RWPE1 (cell line): Measurements from ENCODE around the gene SMTNL1.
"Not testable (repeated sequence)": the region's sequence is repeated elsewhere in the genome, so short reads cannot be mapped to it uniquely, and the experiment has no call there.

ENCODE experiments used
- CTCF ChIA-PET: fragments of 350-600 bp; sonication (Branson Sonifier 250); formaldehyde crosslinking; extraction: SDS; loops from one replicate; lab custom pipeline; 2021; lab: Yijun Ruan, JAX
- POLR2A ChIA-PET: fragments of 400-600 bp; formaldehyde crosslinking; extraction: SDS; loops from one replicate; lab custom pipeline; 2020; ENCODE audit warnings: antibody characterized with exemption; ENCODE audit not compliant: low non-redundant PET; lab: Yijun Ruan, JAX
- DNase-seq: peaks from one replicate; pipeline ENCODE4 v3.0.0; 2012; ENCODE audit warnings: low spot score
- H3K27ac ChIP-seq: fragments of 450-650 bp; 2 replicates; pipeline ENCODE4 v1.5.1; 2017
- TF ChIP-seq, protein P1 (sequence below): fragments of 450-650 bp; conservative IDR thresholded peaks from 2 replicates; pipeline ENCODE4 v1.5.1; 2017; ENCODE audit warnings: low read depth, mild to moderate bottlenecking

SMTNL1 gene

DNA sequence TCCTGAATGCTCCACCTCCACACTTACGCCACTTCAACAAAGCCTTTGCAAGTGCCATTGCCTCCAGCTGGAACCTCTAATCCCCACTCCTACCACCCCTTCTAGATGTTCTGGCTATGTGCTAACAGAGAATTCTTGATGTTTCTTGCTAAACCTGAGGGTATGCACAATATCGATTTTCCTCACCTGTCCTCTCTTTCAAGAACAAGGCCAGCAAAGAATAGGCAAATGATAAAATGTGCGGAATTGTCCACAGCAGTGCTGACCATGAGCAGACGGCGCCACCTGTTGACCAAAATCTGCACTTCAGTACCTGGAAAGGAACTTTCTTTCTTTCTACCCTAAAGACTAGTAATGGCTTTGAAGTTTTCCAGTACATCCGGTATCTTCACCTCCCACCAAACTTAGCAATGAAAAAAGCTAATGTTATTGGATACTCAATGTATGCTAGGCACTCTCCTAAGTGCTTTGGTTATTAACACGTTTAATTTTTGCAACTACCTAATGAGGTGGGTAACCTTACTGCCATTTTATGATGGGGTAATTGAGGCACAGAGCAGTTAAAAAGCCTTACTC is 10.3 kb upstream of the SMTNL1 start:
- POLR2A ChIA-PET, result interaction anchor here (1.1 kb wide), 1 partner anchor 36 kb away, joined by 3 read pairs; no protein-coding TSS in a partner anchor
- no peak for DNase-seq
- no peak overlapping the region for H3K27ac ChIP-seq
- TF ChIP-seq, protein P1, sequence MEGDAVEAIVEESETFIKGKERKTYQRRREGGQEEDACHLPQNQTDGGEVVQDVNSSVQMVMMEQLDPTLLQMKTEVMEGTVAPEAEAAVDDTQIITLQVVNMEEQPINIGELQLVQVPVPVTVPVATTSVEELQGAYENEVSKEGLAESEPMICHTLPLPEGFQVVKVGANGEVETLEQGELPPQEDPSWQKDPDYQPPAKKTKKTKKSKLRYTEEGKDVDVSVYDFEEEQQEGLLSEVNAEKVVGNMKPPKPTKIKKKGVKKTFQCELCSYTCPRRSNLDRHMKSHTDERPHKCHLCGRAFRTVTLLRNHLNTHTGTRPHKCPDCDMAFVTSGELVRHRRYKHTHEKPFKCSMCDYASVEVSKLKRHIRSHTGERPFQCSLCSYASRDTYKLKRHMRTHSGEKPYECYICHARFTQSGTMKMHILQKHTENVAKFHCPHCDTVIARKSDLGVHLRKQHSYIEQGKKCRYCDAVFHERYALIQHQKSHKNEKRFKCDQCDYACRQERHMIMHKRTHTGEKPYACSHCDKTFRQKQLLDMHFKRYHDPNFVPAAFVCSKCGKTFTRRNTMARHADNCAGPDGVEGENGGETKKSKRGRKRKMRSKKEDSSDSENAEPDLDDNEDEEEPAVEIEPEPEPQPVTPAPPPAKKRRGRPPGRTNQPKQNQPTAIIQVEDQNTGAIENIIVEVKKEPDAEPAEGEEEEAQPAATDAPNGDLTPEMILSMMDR, result peak; percentile 91
- CTCF ChIA-PET, result interaction anchor here (0.6 to 5.8 kb wide), 19 partner anchors 10 to 918 kb away, joined by 3 to 67 read pairs (median 4); partner anchors contain the start of genes RTN4RL2 and SLC43A1

DNA sequence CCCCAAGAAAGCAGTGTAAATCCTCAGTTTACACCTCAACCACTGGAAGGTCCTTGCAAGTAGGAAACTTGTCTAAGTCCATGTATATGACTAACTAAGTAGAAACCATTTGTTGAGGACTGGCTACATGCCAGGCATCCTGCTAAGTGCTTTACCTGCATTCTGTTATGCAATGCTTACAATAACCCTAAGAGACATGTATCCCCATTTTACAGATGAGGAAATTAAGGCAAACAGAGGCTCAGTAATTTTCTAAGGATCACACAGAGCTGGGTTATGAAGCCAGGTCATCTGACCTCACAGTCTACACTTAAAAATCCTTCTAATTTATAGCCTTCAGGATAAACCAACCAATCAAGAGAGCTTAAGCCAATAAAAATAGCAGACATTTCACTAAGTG is 8.4 kb upstream of the SMTNL1 start:
- no peak overlapping the region for H3K27ac ChIP-seq
- POLR2A ChIA-PET, result no interaction called here
- CTCF ChIA-PET, result interaction anchor here (0.9 to 5.8 kb wide), 4 partner anchors 36 to 180 kb away, joined by 3 to 67 read pairs (median 7); partner anchors contain the start of gene RTN4RL2
- no peak for DNase-seq
- TF ChIP-seq, protein P1, result no peak

DNA sequence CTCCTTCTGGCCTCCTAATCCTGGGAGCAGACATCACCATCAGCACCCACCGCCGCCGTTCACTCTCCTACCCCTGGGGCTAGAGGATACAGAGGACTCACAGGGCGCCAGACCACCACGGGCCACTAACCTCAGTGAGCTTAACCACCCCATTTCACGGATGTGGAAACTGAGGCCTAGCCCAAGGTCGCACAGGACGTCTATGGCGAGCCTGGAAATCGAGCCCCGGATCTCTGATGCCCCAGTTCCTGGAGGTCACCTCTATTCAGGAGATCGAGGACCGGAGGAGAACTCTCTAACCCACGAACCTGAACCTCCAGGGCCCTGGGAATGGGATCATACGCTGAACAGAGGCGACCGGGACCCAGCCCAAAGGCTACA is 7.2 kb upstream of the SMTNL1 start:
- ChIA-PET POLR2A (no interaction called here), CTCF (interaction anchor here (0.7 to 5.8 kb wide), 3 partner anchors 37 to 227 kb away, joined by 3 to 67 read pairs (median 5); partner anchors contain the start of gene RTN4RL2)
- TF ChIP-seq, protein P1, result no peak
- DNase-seq, result no peak
- peak overlapping the region; percentile 66 for H3K27ac ChIP-seq

DNA sequence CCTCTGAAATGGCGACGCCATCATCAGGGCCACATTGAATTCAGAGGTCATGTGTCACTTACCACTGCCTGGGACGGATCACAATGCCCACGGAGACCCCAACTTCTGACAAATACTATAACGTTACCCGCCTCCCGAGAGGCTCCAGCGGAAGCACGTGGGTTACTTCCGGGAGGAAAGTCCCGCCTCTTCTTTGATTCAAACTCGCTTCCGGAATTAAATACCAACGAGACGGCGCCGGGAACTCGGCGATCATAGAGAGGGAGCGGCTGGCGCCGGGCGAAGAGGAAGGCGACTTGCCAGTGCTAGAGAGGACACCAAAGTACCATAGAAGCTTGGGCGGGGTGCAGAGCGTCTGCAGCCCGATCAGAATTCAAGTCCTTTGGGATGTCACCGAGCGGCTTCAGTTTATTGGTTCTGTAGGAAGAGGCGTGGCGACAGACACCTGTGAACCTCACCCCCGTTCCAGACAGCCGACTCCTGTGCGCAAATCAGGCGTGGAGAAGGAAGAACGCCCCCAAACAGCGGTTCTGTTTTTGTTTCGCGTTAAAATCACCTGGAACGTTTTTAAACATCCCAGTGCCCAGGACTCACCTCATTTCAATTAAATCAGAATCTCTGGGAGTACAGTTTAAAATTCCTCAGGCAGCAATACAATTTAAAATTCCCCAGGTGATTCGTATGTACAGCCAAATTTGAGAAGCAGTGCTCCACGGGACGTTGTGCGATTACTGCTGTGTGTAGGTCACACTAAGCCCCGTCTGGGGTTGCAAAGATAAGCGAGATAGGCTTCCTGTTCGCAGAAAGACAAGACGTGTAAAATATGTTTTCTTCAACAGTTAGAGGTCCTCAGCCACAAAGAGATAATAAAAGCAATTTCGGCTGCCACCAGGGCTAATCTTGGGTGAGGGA is 6.5 kb upstream of the SMTNL1 start, which contains the start of gene TIMM10:
TSS of gene TIMM10 (minus strand) at position 159 of the 912 bp plus-strand sequence. CDS start 565 bp downstream, outside the sequence.
- peak; percentile 91 for DNase-seq
- TF ChIP-seq, protein P1, result no peak
- POLR2A ChIA-PET, result no interaction called here
- CTCF ChIA-PET, result interaction anchor here (0.5 to 5.8 kb wide), 5 partner anchors 37 to 228 kb away, joined by 3 to 67 read pairs (median 5); partner anchors contain the start of gene RTN4RL2
- peak within 1 kb of the TSS; percentile 66 for H3K27ac ChIP-seq

DNA sequence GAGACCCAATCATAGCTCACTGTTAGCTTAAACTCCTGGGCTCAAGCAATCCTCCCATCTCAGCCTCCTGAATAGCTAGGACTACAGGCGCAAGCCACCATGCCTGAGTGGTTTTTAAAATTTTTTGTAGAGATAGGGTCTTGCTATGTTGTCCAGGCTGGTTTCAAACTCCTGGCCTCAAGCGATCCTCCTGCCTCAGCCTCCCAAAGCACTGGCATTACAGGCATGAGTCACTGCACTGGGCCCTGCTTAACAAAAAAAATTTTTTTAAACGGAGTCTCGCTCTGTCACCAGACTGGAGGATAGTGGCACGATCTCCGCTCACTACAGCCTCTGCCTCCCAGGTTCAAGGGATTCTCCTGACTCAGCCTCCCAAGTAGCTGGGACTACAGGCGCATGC is 2.9 kb upstream of the SMTNL1 start:
- POLR2A ChIA-PET, result interaction anchor here (0.6 kb wide), 1 partner anchor 110 kb away, joined by 3 read pairs; no protein-coding TSS in a partner anchor
- CTCF ChIA-PET, result interaction anchor here (0.7 to 1.6 kb wide), 2 partner anchors 77 to 110 kb away, joined by 3 to 4 read pairs; no protein-coding TSS in a partner anchor

DNA sequence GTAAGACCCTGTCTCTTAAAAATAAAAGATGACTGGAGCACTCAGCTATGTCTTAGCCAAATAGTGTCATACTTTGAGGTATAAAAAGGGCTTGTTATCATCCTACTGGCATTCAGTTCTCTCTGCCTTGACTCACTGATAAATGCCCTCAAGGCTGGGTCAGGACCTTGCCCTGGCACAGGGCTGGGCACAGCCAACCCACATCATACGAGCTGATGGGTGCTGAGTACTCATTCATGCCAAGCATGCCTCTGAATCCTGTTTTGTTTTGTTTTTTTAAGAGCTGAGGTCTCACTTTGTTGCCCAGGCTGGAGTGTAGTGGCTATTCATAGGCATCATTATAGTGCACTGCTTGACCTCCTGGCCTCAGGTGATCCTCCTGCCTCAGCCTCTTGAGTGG is 1.9 kb downstream of the SMTNL1 start:
- H3K27ac ChIP-seq, result no peak overlapping the region
- TF ChIP-seq, protein P1, result no peak
- ChIA-PET POLR2A (no interaction called here), CTCF (no interaction called here)
- no peak for DNase-seq

More for the DNA sequence above, 2.9 kb upstream of the SMTNL1 start:
- H3K27ac ChIP-seq, DNase-seq: not testable (repeated sequence)
